ENCODE measurements around the gene CCBE1. TPM values are rescaled to one million over a fixed set of nuclear protein-coding genes. Genes with fewer than 3 reads are reported as not detected.

CCBE1 gene
- total and polyA plus RNA-seq, 2 of the 4 experiments (the other 2 are of a cell fraction) = 64.8 to 148 TPM

DNA sequence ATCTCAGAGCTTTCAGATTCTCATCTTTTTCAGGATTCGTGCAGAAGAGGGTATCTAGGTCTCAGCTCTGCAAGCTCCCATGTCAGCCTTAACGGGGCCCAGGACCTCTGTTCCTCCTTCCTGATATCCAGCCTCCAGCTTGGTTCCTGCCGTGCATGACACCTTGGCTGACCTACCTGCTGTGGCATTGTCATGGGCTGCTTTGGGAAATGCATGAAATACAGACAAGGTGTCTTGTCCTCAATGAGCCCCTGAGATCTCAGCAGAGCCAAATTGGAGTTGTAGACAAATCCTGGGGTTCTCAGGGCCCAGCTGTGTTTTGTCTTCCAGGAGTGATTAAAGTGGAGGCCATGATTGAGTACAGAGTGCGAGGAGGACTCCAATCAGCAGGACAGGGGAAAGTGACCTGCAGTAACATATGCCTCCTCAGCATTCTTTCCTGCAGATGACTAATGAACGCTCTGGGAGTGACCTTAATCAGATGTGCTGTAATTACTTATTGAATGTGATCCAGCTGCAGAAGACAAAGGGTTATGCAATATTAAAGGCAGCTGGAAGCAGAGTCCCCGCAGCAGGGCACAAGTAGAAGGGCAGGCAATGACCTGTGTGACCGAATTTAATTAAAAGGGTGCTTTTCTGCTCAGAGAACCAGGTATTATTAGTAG, 141.1 kb downstream of the CCBE1 start:
- Histone ChIP-seq H4K20me1 (ENCODE audit: insufficient read depth, low read length) (peaks cover 29% of the 10 kb centered on the region), H3K4ac (ENCODE audit: low read depth, low read length) (no peak overlapping the region), H2AK9ac (replicated peaks; ENCODE audit: low read depth, low read length, poor library complexity) (no peak overlapping the region), H2BK15ac (ENCODE audit: low read depth, low read length) (no peak overlapping the region), H3K9me1 (ENCODE audit: insufficient read depth, low read length) (peaks cover 5% of the 10 kb centered on the region; the same call in 1 of the 2 replicates), H4K8ac (ENCODE audit: low read depth in 2 of 2, low read length in 2 of 2) (peak overlapping the region in 1 of 2 experiments; percentile 23; a peak in 1 of 4 replicates), H4K91ac (ENCODE audit: insufficient read depth, low read depth, low read length) (no peak overlapping the region), H3K18ac (ENCODE audit: low read depth, low read length) (no peak overlapping the region; the same call in 1 of the 2 replicates), H4K5ac (ENCODE audit: low read depth, low read length) (no peak overlapping the region; the same call in 1 of the 2 replicates), H3K9ac (ENCODE audit: low read depth, low read length) (no peak overlapping the region), H3K14ac (replicated peaks; ENCODE audit: low read depth, low read length) (0 out of 2 replicates have a peak overlapping the region, but pooled peaks have one; percentile 4), H3K4me2 (ENCODE audit: low read depth, low read length) (no peak overlapping the region; the same call in 1 of the 2 replicates), H3K23ac (ENCODE audit: low read depth, low read length) (peak overlapping the region; percentile 15; the same call in 1 of the 2 replicates), H3K79me1 (ENCODE audit: low read depth in 1 of 2, low read length in 2 of 2) (peaks cover 39 to 48% of the 10 kb centered on the region in 2 experiments), H3K56ac (ENCODE audit: extremely low read depth, insufficient read depth, low read length) (no peak overlapping the region), H3K27ac (ENCODE audit: insufficient read depth, low read length) (peak overlapping the region; percentile 4; the same call in 1 of the 2 replicates), H3K36me3 (ENCODE audit: control insufficient read depth, insufficient read depth, low read length) (no peaks in the 10 kb centered on the region), H2BK20ac (ENCODE audit: low read depth, low read length) (no peak overlapping the region), H3K27me3 (ENCODE audit: control insufficient read depth, insufficient read depth, low read length) (no peaks in the 10 kb centered on the region), H2BK5ac (ENCODE audit: low read depth, low read length, poor library complexity, severe bottlenecking) (no peak overlapping the region), H2BK120ac (ENCODE audit: low read depth, low read length) (peak overlapping the region; percentile 17; the same call in 1 of the 2 replicates), H2AFZ (replicated peaks; ENCODE audit: low read length, poor library complexity) (no peak overlapping the region), H2AK5ac (ENCODE audit: low read depth, low read length) (0 out of 2 replicates have a peak overlapping the region, but pooled peaks have one; percentile 12), H3K4me1 (ENCODE audit: control insufficient read depth, insufficient read depth, low read length) (peaks cover 13% of the 10 kb centered on the region), H3K4me3 (ENCODE audit: insufficient read depth, low read depth, low read length) (no peak overlapping the region), H3K9me3 (ENCODE audit: control insufficient read depth, insufficient read depth, low read length) (peaks cover 2% of the 10 kb centered on the region; the same call in 1 of the 2 replicates)
- peak; percentile 52 for DNase-seq
- WGBS, 2 experiments (ENCODE audit: extremely low coverage in 2 of 2, insufficient read length in 1 of 2) = 60% methylated on average over 2 of the region's 7 CpGs; no CpG with 5 or more reads in 1 of the 2 experiments
- peak; percentile 75 for ATAC-seq (ENCODE audit: low read depth)
- CTCF ChIA-PET = interaction anchor here (0.6 to 1.2 kb wide), 2 partner anchors 10 to 20 kb away, joined by 3 to 8 read pairs; no protein-coding TSS in a partner anchor
- POLR2A ChIA-PET (ENCODE audit: unreplicated experiment) = interaction anchor here (0.6 kb wide), 1 partner anchor 10 kb away, joined by 4 read pairs; no protein-coding TSS in a partner anchor
- TF ChIP-seq SMC3 (IDR thresholded peaks at IDR 0.05; ENCODE audit: low read depth, low read length) = no peak
- TF ChIP-seq MAFK (IDR thresholded peaks at IDR 0.05; ENCODE audit: low read depth, low read length) = peak; percentile 83
- TF ChIP-seq MXI1 (IDR thresholded peaks at IDR 0.05; ENCODE audit: borderline replicate concordance, low read depth, low read length) = no peak
- peak; percentile 80 for TF ChIP-seq CEBPB (IDR thresholded peaks at IDR 0.05; ENCODE audit: low read depth, low read length)
- TF ChIP-seq POLR2A (IDR thresholded peaks at IDR 0.05; ENCODE audit: low read depth, low read length) = no peak
- no peak for TF ChIP-seq RAD21 (IDR thresholded peaks at IDR 0.05; ENCODE audit: low read length)
- TF ChIP-seq RCOR1 (IDR thresholded peaks at IDR 0.05; ENCODE audit: insufficient replicate concordance, low read length) = no peak
- TF ChIP-seq, protein P1, sequence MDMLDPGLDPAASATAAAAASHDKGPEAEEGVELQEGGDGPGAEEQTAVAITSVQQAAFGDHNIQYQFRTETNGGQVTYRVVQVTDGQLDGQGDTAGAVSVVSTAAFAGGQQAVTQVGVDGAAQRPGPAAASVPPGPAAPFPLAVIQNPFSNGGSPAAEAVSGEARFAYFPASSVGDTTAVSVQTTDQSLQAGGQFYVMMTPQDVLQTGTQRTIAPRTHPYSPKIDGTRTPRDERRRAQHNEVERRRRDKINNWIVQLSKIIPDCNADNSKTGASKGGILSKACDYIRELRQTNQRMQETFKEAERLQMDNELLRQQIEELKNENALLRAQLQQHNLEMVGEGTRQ (IDR thresholded peaks at IDR 0.05; ENCODE audit: low read depth, low read length) = no peak
- TF ChIP-seq, protein P2, sequence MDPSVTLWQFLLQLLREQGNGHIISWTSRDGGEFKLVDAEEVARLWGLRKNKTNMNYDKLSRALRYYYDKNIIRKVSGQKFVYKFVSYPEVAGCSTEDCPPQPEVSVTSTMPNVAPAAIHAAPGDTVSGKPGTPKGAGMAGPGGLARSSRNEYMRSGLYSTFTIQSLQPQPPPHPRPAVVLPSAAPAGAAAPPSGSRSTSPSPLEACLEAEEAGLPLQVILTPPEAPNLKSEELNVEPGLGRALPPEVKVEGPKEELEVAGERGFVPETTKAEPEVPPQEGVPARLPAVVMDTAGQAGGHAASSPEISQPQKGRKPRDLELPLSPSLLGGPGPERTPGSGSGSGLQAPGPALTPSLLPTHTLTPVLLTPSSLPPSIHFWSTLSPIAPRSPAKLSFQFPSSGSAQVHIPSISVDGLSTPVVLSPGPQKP (IDR thresholded peaks at IDR 0.05; ENCODE audit: borderline replicate concordance, low read depth, low read length) = no peak
- no peak for TF ChIP-seq NFE2L2 (IDR thresholded peaks at IDR 0.05; ENCODE audit: low read depth, low read length)
- dilution Hi-C loops (cut with HindIII; ENCODE audit: low sequenced_read_pairs, unreplicated experiment) = no loop called here
- no TSS peak for BruUV-seq (replicated peaks)
- in situ Hi-C loops (cut with MboI; ENCODE audit: low sequenced_read_pairs) = no loop called here
- intact Hi-C loops (cut with micrococcal nuclease) = no loop called here

All from IMR-90 (cell line).